Measurements from ENCODE around the gene ABCC2. TPM values are rescaled to one million over a fixed set of nuclear protein-coding genes. Genes with fewer than 3 reads are reported as not detected.

The ABCC2 gene
- total and polyA plus RNA-seq, 2 donors (not counting 1 experiment from before 2014, with no cell fraction given) = 4.2 to 7.0 TPM

DNA sequence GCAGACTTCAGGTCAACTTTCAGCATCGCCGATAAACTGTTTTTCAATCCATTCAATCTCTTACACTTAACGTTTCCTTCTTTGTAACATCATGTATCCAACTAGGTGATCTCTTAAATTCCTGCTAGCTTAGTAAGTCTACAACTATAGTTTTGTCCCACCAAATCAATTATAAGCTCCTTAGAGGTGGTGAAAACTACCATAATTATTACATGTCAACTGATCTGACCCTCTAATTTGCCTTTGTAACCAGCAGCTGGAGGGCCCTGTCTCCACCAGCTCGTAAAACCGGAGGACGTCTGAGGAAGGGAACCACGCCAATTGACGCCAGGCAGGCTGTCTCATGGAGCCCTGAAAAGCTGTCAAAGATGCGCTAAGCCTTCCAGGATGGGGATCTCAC lies 113.4 kb downstream of the ABCC2 start:
- Histone ChIP-seq H3K4me1 (ENCODE audit: control insufficient read depth in 2 of 2, insufficient read depth in 2 of 2, low read length in 2 of 2) (no peaks in the 10 kb centered on the region), H4K20me1 (ENCODE audit: control insufficient read depth, insufficient read depth, low read length, poor library complexity, severe bottlenecking) (no peaks in the 10 kb centered on the region), H3K4me3 (ENCODE audit: control extremely low read depth in 1 of 5, extremely low read depth in 1 of 5, insufficient read depth in 1 of 5, low read depth in 2 of 5, low read length in 4 of 5) (no peak overlapping the region), H3K9me3 (ENCODE audit: control extremely low read depth in 1 of 3, control insufficient read depth in 2 of 3, insufficient read depth in 1 of 3, low read length in 2 of 3) (no peaks in the 10 kb centered on the region), H3K4me2 (replicated peaks; ENCODE audit: low read depth, low read length, poor library complexity, severe bottlenecking) (no peak overlapping the region), H3K36me3 (replicated peaks in 1 of 2; ENCODE audit: control extremely low read depth in 1 of 2, control insufficient read depth in 1 of 2, extremely low read depth in 1 of 2, insufficient read depth in 2 of 2, low read length in 1 of 2) (peaks cover 5 to 55% of the 10 kb centered on the region in 2 experiments), H3K9ac (ENCODE audit: low read length) (no peak overlapping the region), H2AFZ (ENCODE audit: insufficient read depth, low read depth, low read length, poor library complexity, severe bottlenecking) (no peak overlapping the region), H3K27me3 (replicated peaks in 1 of 4; ENCODE audit: control extremely low read depth in 1 of 4, control insufficient read depth in 3 of 4, insufficient read depth in 4 of 4, low read length in 3 of 4) (no peaks in the 10 kb centered on the region), H3K27ac (ENCODE audit: low read length in 2 of 2) (no peak overlapping the region), H3K79me2 (ENCODE audit: control insufficient read depth, insufficient read depth, low read length) (no peaks in the 10 kb centered on the region)
- H3K4me1 Mint-ChIP-seq = no peaks in the 10 kb centered on the region
- H3K9me3 Mint-ChIP-seq (ENCODE audit: insufficient read depth) = no peaks in the 10 kb centered on the region
- no peak for ATAC-seq (ENCODE audit: low read depth)
- no peaks in the 10 kb centered on the region for H3K27me3 Mint-ChIP-seq
- DNase-seq = no peak
- POLR2A ChIA-PET = no interaction called here
- CTCF ChIA-PET = interaction anchor here (1.3 kb wide), 1 partner anchor 114 kb away, joined by 3 read pairs; the partner anchor contains the start of gene DNMBP
- 100% methylated on average over 5 of the region's 9 CpGs for WGBS (ENCODE audit: insufficient coverage)
- intact Hi-C loops (cut with micrococcal nuclease) = no loop called here
- H3K4me3 Mint-ChIP-seq = no peak overlapping the region
- no peak overlapping the region for H3K27ac Mint-ChIP-seq
- no peak for TF ChIP-seq EZH2 (IDR thresholded peaks at IDR 0.05; ENCODE audit: borderline replicate concordance, insufficient read depth, low read depth, low read length, poor library complexity, severe bottlenecking)
- TF ChIP-seq CTCF (IDR thresholded peaks at IDR 0.05) = no peak

Other genes with a start within 250 kb of the ABCC2 start
- not detected in 2 replicates for gene NKX2-3, start 249.7 kb upstream of the ABCC2 start, total RNA-seq
- not detected in 2 replicates for gene NKX2-3, start 249.7 kb upstream of the ABCC2 start, polyA plus RNA-seq
- 96.4 and 106 TPM in 2 replicates for gene SLC25A28, start 162.2 kb upstream of the ABCC2 start, total RNA-seq
- 210 and 224 TPM in 2 replicates for gene SLC25A28, start 162.2 kb upstream of the ABCC2 start, polyA plus RNA-seq
- gene ENTPD7, start 123.1 kb upstream of the ABCC2 start, total RNA-seq = 6.0 and 6.2 TPM in 2 replicates
- 0.74 and 0.75 TPM in 2 replicates for gene ENTPD7, start 123.1 kb upstream of the ABCC2 start, polyA plus RNA-seq
- gene COX15, start 50.5 kb upstream of the ABCC2 start, total RNA-seq = 39.5 and 47.4 TPM in 2 replicates
- 13.9 and 18.3 TPM in 2 replicates for gene COX15, start 50.5 kb upstream of the ABCC2 start, polyA plus RNA-seq
- 32.0 and 33.3 TPM in 2 replicates for gene CUTC, start 50.4 kb upstream of the ABCC2 start, total RNA-seq
- 22.8 and 37.9 TPM in 2 replicates for gene CUTC, start 50.4 kb upstream of the ABCC2 start, polyA plus RNA-seq
- gene DNMBP, start 227.3 kb downstream of the ABCC2 start, total RNA-seq = 22.6 TPM in 2 replicates
- 12.8 and 17.0 TPM in 2 replicates for gene DNMBP, start 227.3 kb downstream of the ABCC2 start, polyA plus RNA-seq